Gastrocnemius medialis (tissue), 4 donors: ENCODE results near the gene MLYCD. TPM values are rescaled to one million over a fixed set of nuclear protein-coding genes. Genes with fewer than 3 reads are reported as not detected.

Source experiments
- ATAC-seq, 2 donors: fragments of 150-250 bp; one replicate each; pipeline ENCODE4 v1.9.1; 2016
- DNase-seq, 2 donors: peaks; one replicate each; pipeline ENCODE4 v3.0.0-alpha.2; 2019
- H3K27ac ChIP-seq, 4 donors: fragments of 200-600 bp; sonication (generic); 1 replicate in 1 of 4; 2 replicates in 3 of 4; pipeline ENCODE4 v1.5.1; 2016 to 2018; ENCODE audit warnings: mild to moderate bottlenecking in 2 of 4, moderate library complexity in 1 of 4
- H3K27me3 ChIP-seq, 3 donors: fragments of 200-600 bp; sonication (generic) in 2 of 3; 1 replicate in 1 of 3; 2 replicates in 2 of 3; pipeline versions ENCODE4 v1.5.1 to v1.6.0; 2016 to 2019; ENCODE audit warnings: mild to moderate bottlenecking in 1 of 3, moderate library complexity in 1 of 3
- H3K36me3 ChIP-seq, 2 donors: fragments of 200-600 bp; sonication (generic) in 1 of 2; one replicate each; pipeline ENCODE4 v1.5.1; 2017 to 2018
- H3K4me1 ChIP-seq, 2 donors: fragments of 200-600 bp; sonication (generic) in 1 of 2; one replicate each; pipeline ENCODE4 v1.5.1; 2016 to 2017; ENCODE audit warnings: mild to moderate bottlenecking in 2 of 2
- H3K4me3 ChIP-seq, 4 donors: fragments of 200-600 bp; sonication (generic) in 3 of 4; 1 replicate in 1 of 4; 2 replicates in 3 of 4; pipeline ENCODE4 v1.5.1; 2016 to 2019; ENCODE audit warnings: mild to moderate bottlenecking in 2 of 4
- H3K9me3 ChIP-seq, 3 donors: fragments of 200-600 bp; sonication (generic) in 2 of 3; 1 replicate in 1 of 3; 2 replicates in 2 of 3; pipeline ENCODE4 v1.5.1; 2016 to 2019
- CTCF ChIP-seq, 5 experiments: fragments of 450-650 bp in 3 of 5; fragments of 200-600 bp in 2 of 5; sonication (generic) in 2 of 5; IDR thresholded peaks in 4 of 5; conservative IDR thresholded peaks in 1 of 5; 1 replicate in 4 of 5; 2 replicates in 1 of 5; pipeline ENCODE4 v1.5.1; 2016 to 2019; ENCODE audit warnings: antibody characterized with exemption in 5 of 5, mild to moderate bottlenecking in 3 of 5, moderate library complexity in 3 of 5
- POLR2A ChIP-seq, 2 donors: fragments of 450-650 bp; IDR thresholded peaks; one replicate each; pipeline ENCODE4 v1.6.1; 2017; ENCODE audit warnings: antibody characterized with exemption in 2 of 2, mild to moderate bottlenecking in 2 of 2, moderate library complexity in 2 of 2
- in situ Hi-C, 4 donors: fragments of 200-750 bp; cut with MboI; loops; one replicate each; pipeline versions ENCODE4 v1.15.0 to v1.8.0; 2017; ENCODE audit warnings: low sequenced_read_pairs in 4 of 4
- intact Hi-C: fragments of 100-400 bp; cut with DNase I; formaldehyde crosslinking; loops from one replicate; pipeline ENCODE4 v1.15.1; 2023; ENCODE audit warnings: low total_unique reads
- total RNA-seq, 4 donors: library from RNA; depleted of rRNA; stranded (reverse); fragments of >200 nt; gene quantifications; one replicate each; pipeline versions ENCODE4 v1.1.0 to v1.2.3, GENCODE V29; 2016

Gene MLYCD
- total RNA-seq, 4 donors from 2014 or later: 10.3 to 20.8 (median 18.4) TPM

- DNase-seq: no peak
- no peak for ATAC-seq
- H3K27ac ChIP-seq: no peak overlapping the region
- H3K4me3 ChIP-seq: no peak overlapping the region
- H3K9me3 ChIP-seq: no peaks in the 10 kb centered on the region
- H3K27me3 ChIP-seq: peaks cover 0 to 7% (median 0%) of the 10 kb centered on the region in 3 donors
- H3K4me1 ChIP-seq: no peaks in the 10 kb centered on the region
- intact Hi-C loops: loop anchor here (5.0 kb wide), 1 partner anchor 218 kb away; the partner anchor contains the start of gene TAF1C
- in situ Hi-C loops: loop anchor here (10.0 to 25.0 kb wide), 6 partner anchors 93 to 518 kb away; partner anchors contain the start of genes ADAD2 (in 1 of the 4), HSBP1 (in 1 of the 4) and TAF1C (in 1 of the 4)
- peaks cover 0 to 22% of the 10 kb centered on the region in 2 donors for H3K36me3 ChIP-seq
- TF ChIP-seq POLR2A (IDR thresholded peaks at IDR 0.05) (no peak), CTCF (IDR thresholded peaks at IDR 0.05 in 4 of 5, conservative IDR thresholded peaks at IDR 0.05 in 1 of 5) (no peak)
Observed at GRCh38 chr16:83968891-83969649, 70.2 kb downstream of the MLYCD start.

GRCh38 chr16:83969771-83970429 lies 71.0 kb downstream of the MLYCD start:
- Histone ChIP-seq H3K27me3 (peaks cover 0 to 7% (median 0%) of the 10 kb centered on the region in 3 donors), H3K36me3 (peaks cover 0 to 14% of the 10 kb centered on the region in 2 donors), H3K4me1 (no peaks in the 10 kb centered on the region), H3K27ac (no peak overlapping the region), H3K9me3 (no peaks in the 10 kb centered on the region), H3K4me3 (no peak overlapping the region)
- in situ Hi-C loops (loop anchor here (10.0 to 25.0 kb wide), 7 partner anchors 85 to 517 kb away; partner anchors contain the start of genes ADAD2 (in 1 of the 4), HSBP1 (in 1 of the 4) and TAF1C (in 1 of the 4)), intact Hi-C loops (loop anchor here (5.0 kb wide), 1 partner anchor 217 kb away; the partner anchor contains the start of gene TAF1C)
- TF ChIP-seq POLR2A (IDR thresholded peaks at IDR 0.05): no peak
- no peak for TF ChIP-seq CTCF (IDR thresholded peaks at IDR 0.05 in 4 of 5, conservative IDR thresholded peaks at IDR 0.05 in 1 of 5)
- ATAC-seq: no peak
- DNase-seq: peak in 1 of 2 donors; percentile 9

GRCh38 chr16:83970430-83970815 lies 71.5 kb downstream of the MLYCD start:
- Histone ChIP-seq H3K4me1 (no peaks in the 10 kb centered on the region), H3K4me3 (no peak overlapping the region), H3K27ac (no peak overlapping the region), H3K9me3 (no peaks in the 10 kb centered on the region), H3K27me3 (peaks cover 0 to 7% (median 0%) of the 10 kb centered on the region in 3 donors), H3K36me3 (peaks cover 0 to 9% of the 10 kb centered on the region in 2 donors)
- no peak for TF ChIP-seq CTCF (IDR thresholded peaks at IDR 0.05 in 4 of 5, conservative IDR thresholded peaks at IDR 0.05 in 1 of 5)
- TF ChIP-seq POLR2A (IDR thresholded peaks at IDR 0.05): no peak
- no peak for ATAC-seq
- in situ Hi-C loops: loop anchor here (10.0 to 25.0 kb wide), 6 partner anchors 84 to 517 kb away; partner anchors contain the start of genes ADAD2 (in 1 of the 4), HSBP1 (in 1 of the 4) and TAF1C (in 1 of the 4)
- no peak for DNase-seq
- intact Hi-C loops: no loop called here

- intact Hi-C loops (no loop called here), in situ Hi-C loops (loop anchor here (10.0 to 25.0 kb wide), 6 partner anchors 83 to 516 kb away; partner anchors contain the start of genes ADAD2 (in 1 of the 4), HSBP1 (in 1 of the 4) and TAF1C (in 1 of the 4))
- TF ChIP-seq POLR2A (IDR thresholded peaks at IDR 0.05): no peak
- no peak for TF ChIP-seq CTCF (IDR thresholded peaks at IDR 0.05 in 4 of 5, conservative IDR thresholded peaks at IDR 0.05 in 1 of 5)
- Histone ChIP-seq H3K27ac (no peak overlapping the region), H3K9me3 (no peaks in the 10 kb centered on the region), H3K36me3 (no peaks in the 10 kb centered on the region), H3K27me3 (peaks cover 0 to 7% (median 0%) of the 10 kb centered on the region in 3 donors), H3K4me1 (no peaks in the 10 kb centered on the region), H3K4me3 (no peak overlapping the region)
- no peak for ATAC-seq
- no peak for DNase-seq
Observed at GRCh38 chr16:83971165-83972130, 72.5 kb downstream of the MLYCD start.
